Medulla oblongata (tissue), 1 donor: ENCODE data around the gene TGFBR3.

Source experiments
- DNase-seq: peaks from one replicate; pipeline ENCODE4 v3.0.0-alpha.2; 2015; ENCODE audit errors: extremely low spot score

The TGFBR3 gene

GRCh38 chr1:91712981-91713841, 172.7 kb downstream of the TGFBR3 start:
- peak; percentile 7 for DNase-seq

- no peak for DNase-seq
These were observed 173.6 kb downstream of the TGFBR3 start for GRCh38 chr1:91712393-91712792.

GRCh38 chr1:91711504-91712247, 174.3 kb downstream of the TGFBR3 start:
- no peak for DNase-seq

- no peak for DNase-seq
These were observed 175.7 kb downstream of the TGFBR3 start for GRCh38 chr1:91710261-91710660.

- DNase-seq: no peak
These were observed 177.3 kb downstream of the TGFBR3 start for GRCh38 chr1:91708691-91709090.

GRCh38 chr1:91707890-91708218, 178.1 kb downstream of the TGFBR3 start:
- no peak for DNase-seq

GRCh38 chr1:91707114-91707889, 178.6 kb downstream of the TGFBR3 start:
- DNase-seq: no peak

GRCh38 chr1:91706140-91706957, 179.6 kb downstream of the TGFBR3 start:
- no peak for DNase-seq

GRCh38 chr1:91704746-91705145, 181.2 kb downstream of the TGFBR3 start:
- DNase-seq: no peak

- DNase-seq: no peak
These were observed 182.9 kb downstream of the TGFBR3 start for GRCh38 chr1:91703095-91703494.

GRCh38 chr1:91701472-91701869, 184.5 kb downstream of the TGFBR3 start:
- no peak for DNase-seq

GRCh38 chr1:91700771-91701471, 185.0 kb downstream of the TGFBR3 start:
- DNase-seq: no peak

- DNase-seq: no peak
These were observed 185.6 kb downstream of the TGFBR3 start for GRCh38 chr1:91700332-91700731.

GRCh38 chr1:91699339-91699974, 186.5 kb downstream of the TGFBR3 start:
- no peak for DNase-seq

GRCh38 chr1:91697861-91698260, 188.1 kb downstream of the TGFBR3 start:
- no peak for DNase-seq

- DNase-seq: no peak
These were observed 188.5 kb downstream of the TGFBR3 start for GRCh38 chr1:91697416-91697815.

- DNase-seq: no peak
These were observed 189.6 kb downstream of the TGFBR3 start for GRCh38 chr1:91696321-91696720.

- DNase-seq: peak; percentile 52
These were observed 192.4 kb downstream of the TGFBR3 start for GRCh38 chr1:91693557-91693956.

GRCh38 chr1:91691525-91691924, 194.4 kb downstream of the TGFBR3 start:
- DNase-seq: no peak
